GM19455 (cell line): Measurements from ENCODE around the gene NCKAP5L.

Experiments used
- ATAC-seq: cut with Tn5 transposase; IDR thresholded peaks from one replicate; pipeline ENCODE4 v1.9.1; 2021; ENCODE audit not compliant: unreplicated experiment

The NCKAP5L gene

DNA sequence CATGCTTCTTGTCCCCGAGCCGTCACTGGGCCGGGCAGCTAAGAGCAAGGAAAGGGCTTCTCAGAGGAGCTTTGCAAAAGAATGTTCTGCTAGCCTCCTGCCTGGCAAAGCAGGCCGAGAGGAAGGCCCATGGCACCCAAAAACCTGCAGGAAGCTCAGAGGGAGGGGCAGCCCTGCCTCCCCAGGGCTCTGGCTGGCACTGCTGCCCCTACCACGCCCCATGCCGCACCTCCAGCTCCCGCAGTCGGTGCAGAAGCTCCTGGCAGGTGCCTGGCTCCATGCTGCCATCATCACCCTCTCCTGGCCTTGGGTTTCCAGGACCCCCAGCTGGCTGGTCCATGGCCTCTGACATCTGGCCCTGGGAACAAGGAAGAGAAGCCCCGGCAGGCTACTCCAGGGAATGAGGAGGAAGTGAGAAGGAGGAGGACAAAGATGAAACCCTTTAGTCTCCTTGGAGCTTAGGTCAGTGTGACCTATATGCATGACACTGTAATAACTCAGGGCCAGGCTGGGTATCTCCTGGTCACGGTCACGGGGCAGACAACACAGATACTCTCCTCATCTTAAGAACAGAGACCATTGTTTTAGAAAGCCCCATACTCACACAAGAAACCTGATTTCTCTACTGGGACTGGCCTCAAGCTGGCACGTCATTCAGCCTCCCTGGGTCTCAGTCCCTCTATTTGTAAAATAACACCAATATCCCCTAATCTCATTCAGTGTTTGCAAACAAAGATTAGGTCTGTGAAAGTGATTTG is 24.3 kb downstream of the NCKAP5L start:
- ATAC-seq, result no peak

DNA sequence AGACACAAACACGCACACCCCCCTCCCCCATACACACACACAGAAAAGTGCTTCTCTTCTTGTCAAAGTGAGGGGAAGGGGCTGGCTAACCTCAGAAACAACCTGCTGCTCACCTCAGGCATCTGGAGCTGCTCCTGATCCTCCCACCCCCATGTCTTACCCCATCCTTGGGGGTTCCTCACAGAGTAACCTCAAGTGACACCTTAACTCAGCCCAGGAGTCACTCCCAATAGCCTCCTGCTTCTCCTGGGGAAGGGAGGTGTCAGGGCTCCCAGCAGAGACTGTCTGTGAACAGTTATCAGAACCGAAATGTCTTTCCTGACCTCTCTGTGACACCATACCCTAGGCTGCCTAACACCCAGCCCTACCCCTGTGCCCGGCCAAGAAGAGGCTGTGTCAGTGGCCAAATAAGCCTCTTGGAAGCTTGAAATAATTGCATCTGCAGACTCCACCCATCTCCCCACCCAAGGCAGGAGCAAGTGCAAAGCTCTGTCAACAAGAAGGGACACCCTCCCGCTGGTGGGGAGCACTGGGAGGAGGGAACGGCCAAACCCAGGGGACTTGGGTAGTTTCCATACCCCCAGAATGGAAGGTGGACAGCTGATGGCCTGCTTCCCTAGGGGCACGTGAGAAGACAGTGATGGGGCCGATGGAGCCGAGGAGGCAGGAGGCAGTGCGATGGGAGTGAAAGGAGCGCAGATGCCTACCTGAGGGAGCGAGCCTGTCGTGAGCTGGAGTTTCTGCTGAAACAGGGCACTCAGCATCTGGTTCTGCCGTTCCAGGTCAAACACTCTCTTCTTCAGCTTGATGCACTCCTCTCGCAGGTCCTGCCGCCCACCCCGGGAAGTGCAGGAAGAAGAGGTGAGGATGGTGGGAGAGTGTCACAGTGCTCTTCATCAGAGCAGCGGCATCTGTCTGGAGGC is 26.8 kb downstream of the NCKAP5L start:
- no peak for ATAC-seq

DNA sequence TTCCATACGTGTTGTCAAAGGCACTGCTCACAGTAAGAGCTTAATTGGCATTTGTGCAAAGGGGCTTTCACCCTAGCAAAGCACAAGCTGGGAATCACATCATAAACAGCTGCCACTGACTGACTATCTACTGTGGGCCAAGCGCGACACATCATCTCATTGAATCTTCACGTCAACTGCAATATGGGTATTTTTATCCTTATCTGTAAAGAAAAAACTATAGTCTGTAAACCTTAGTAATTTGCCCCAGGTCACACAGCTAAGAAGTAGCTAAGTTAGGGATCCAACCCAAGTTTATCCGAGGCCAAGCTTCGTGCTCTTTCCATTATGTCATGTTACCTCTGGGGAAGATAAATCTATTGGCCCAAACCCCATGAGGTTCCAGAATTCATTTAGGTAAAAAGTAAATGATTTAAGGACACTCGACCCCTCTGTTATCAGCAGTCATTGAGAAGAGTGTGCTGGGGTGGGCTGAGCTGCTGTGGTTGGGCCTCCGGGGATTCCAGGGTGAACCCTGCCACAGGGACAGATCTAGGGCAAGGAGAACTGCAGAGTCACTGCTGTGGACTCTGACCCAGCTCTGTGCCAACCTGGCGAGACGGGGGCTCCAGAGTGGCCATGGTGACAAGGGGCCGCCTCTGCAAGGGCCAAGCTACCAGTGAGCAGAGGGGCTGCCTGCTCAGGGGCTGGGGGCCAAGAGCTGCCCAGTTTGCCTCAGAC is 27.6 kb downstream of the NCKAP5L start:
- no peak for ATAC-seq

DNA sequence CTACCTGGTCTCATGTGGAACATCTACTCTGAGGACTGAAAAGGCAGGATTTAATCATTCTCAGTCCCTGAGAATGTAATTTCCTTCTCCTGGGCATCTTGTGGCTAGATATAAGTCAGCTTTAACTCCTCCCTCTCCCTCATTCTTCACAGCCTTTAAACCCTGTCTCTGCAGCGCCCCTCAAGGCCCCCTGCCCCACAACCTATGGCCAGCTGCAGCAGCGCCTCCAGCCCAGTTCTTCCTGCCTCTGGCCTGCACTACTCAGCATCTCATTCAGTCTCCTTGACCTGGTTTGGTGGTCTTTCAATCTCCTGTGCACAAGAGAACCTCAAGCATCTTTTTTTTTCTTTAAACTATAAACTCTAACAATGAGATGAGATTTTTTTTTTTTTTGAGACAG is 29.3 kb downstream of the NCKAP5L start:
- ATAC-seq, result no peak

DNA sequence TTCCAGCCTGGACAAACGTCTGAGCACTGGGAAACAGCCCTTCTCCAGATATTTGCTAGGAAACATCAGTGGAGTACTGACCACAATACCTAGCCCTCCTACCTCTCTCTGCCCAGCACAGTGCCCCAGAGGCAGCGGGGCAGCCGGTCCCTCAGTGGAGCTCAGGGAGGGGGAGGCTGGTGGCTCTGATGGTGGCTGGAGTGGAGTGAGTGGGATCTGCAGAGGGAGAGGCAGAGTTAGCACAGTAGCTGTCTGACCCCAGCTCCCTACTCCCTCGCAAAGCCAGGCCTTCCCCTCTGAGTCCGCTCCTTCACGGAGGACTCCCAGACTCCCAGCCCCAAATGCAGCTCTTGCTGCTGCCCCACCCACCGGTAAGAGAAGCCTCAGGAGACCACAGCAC is 30.0 kb downstream of the NCKAP5L start:
- ATAC-seq, result no peak

DNA sequence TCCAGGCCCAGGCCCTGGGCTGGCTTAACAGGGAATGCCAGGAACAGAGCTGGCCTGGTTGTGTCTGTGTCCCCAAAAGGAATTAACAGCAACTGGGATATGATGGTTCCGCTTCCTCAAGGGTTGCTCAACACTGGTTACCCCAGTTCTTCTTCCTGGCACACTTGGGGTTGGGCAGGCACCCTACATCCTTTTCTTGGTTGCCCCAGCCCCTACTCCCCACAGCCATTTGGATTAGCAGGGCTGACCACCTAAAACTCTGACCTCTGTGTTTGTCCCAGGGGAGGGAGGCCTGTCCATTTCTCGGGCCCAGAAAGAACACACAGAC is 30.8 kb downstream of the NCKAP5L start:
- ATAC-seq, result no peak

DNA sequence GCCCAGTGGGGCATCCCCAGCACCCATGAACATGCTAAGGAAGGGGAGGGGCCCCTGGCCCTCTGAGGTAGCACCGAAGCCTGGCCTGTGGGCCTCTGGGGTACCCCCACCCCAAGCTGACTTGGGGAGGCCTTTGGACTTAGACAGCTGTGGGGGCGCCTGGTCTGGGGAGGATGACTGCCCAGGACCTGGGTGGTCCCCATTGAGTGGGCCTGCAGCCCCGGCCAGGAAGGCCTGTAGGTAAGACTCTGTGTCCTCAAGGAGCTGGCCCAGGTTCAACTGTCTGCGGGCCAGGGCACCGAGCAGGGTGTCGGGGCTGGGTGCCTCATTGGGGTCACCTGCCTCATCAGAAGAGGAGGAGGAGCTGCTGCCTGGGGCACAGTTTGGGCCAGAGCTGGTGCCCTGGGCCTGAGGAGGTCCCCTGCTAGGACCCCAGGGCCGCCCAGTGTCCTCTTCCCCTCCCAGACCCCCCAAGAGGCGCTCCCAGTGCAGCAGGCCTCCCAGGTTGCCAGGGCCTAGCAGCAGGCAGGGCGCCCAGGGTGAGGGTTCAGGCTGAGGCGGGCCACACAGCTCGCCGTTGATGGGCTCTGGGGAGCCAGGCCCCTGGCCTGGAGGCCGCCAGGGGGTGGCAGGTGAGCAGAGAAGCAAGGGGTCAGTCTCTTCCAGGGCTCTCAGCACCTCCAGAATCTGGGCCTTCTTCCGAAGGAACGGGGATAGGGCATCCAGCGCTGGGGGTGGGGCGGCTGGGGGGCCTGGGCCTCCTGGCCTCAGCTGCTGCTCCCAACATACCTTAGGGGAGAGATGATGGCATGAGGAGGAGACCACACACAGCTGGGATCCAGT is 31.4 kb downstream of the NCKAP5L start:
- no peak for ATAC-seq

DNA sequence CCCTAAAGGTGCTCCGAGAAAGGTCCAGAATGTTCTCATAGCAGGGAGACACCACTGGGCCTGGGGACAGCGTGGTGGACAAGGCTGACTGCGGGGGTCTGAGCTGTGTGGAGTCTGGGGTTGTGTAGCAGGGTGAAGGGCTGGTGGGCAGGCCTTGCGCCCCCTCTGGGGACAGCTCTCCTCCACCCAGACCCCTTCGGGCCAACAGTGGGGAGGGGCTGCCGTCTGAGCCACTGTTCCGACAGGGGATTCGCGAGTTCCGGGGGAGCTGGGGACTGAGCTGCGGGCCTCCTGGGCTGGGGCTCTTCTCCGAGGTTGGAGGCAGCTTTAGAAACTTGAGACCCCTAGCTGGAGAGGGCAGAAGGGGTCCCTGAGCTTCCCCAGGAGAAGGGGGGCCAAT is 32.1 kb downstream of the NCKAP5L start:
- no peak for ATAC-seq

DNA sequence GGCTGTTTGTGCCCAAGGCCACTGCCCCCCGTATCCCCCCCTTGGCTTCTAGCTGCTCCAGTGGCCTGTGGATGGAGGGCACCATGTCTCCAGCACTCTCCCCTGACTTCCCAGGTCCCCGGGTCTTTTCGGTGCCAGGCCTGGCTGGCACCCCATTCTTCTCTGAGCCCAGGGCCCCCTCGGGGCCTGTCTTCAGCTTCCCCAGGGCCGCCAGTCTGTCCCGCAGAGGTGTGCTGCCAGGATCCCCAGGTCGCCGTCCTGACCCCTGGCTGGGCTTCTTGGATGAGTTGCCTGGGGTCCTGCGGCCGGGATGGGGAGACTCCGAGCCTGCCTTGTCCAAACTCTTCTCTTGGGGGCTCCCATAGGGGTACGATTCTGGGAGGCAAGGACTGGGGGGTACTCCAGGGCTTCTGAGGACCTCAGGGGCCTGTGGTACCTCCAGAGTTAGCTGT is 32.5 kb downstream of the NCKAP5L start:
- no peak for ATAC-seq

DNA sequence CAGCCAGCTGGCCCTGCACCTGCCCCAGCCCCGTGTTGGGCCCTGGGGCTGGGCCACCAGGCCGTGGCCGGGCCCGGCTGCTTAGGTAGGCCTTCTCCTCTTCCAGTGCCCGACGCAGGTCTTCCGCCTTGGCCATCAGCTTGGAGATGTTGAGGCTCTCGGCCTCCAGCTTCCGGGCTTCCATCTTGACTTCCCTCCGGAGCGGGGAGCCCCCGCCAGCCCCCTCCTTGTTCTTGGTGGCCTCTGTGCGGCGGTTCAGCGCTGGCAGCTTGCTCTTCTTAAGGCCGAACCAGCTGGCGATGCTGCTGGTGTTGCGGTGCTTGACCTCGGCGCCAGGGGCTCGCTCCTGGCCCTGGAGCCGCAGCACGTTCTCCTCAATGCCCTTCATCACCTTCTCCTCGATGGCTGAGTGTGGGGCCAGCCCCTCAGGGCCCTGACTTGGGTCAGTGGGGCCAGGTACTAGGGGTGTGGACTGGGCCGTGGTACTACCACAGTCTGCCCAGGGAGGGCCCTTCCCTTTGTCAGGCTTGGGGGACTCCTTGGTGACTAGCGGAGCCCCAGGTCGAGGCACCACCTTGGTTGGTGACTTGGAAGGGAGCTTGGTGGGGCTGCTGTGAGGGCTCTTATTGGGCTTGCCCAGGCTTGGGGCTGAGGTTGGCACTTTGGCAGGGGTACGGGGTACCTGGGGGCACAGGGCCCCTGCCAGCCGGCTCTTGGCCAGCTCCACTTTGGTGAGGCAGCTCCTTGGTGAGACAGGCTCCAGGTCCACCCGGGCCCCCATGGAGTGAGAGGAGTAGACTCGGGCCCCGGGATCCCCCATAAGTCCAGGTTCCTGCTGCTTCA is 33.2 kb downstream of the NCKAP5L start:
- ATAC-seq, result no peak

DNA sequence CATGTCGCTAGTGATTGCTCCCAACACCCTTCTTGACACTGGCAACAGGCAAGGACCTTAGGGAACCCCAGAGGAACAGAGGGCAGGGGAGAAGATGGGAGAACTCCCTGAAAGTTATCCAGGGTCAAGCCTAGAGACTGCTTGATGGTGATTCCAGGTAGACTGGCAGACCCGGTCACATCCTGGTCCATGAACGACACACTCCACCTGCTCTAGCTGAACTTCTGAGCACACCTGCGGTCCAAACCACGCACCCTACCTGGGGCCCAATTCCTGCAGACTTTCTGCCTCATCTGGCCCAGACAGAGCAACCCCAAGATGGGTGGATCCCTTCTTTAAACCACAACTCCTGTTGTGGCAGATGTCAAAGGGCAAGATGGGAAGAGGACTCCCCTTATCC is 34.2 kb downstream of the NCKAP5L start:
- ATAC-seq, result no peak

DNA sequence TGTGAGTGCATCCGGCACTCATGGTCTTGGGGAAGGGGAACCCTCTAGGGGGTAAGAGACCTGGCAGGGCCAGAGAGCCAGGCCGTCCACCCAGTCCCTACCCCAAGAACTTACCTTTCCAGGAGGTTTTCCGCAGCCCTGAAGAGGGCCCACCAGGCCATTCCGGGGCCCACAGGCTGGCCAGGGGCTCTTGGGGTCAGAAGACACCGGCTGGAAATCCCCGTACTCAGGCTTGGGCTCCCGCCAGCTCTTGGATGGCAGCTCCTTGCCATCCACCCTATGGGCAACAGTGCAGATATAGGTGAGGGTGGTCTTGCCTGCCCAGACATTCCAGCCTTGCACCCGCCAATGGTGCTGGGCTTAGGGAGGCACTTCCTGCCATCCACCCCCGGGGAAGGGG is 34.6 kb downstream of the NCKAP5L start:
- ATAC-seq, result no peak

DNA sequence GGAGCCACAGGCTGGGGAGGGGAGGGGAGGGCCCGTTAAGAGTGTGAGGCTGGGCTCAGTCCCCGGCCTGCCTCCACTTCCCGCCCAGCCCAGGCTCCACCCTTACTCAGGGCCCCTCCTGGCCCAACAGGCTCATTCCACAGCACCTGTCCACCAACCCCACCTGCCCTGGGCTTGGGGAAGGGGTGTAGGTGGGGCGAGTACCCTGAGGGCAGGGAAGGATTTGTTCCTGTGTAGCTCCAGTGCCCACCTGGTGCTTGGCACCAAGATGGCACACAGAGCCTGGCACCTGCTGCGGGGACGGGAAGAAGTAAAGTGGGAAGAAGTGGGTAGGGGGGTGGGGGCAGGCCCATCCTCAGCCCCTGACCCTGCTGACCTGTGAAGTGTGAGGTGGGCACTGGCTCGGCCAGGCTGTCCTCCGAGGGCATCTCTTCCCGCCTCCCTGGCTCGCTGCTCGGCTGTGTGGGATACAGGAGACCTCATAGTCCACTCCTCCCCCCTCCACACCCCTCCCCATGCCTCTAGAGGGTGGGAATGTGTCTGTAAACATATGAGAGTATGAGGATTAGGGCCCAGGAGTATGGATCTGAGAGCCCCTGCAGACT is 35.1 kb downstream of the NCKAP5L start:
- no peak for ATAC-seq

DNA sequence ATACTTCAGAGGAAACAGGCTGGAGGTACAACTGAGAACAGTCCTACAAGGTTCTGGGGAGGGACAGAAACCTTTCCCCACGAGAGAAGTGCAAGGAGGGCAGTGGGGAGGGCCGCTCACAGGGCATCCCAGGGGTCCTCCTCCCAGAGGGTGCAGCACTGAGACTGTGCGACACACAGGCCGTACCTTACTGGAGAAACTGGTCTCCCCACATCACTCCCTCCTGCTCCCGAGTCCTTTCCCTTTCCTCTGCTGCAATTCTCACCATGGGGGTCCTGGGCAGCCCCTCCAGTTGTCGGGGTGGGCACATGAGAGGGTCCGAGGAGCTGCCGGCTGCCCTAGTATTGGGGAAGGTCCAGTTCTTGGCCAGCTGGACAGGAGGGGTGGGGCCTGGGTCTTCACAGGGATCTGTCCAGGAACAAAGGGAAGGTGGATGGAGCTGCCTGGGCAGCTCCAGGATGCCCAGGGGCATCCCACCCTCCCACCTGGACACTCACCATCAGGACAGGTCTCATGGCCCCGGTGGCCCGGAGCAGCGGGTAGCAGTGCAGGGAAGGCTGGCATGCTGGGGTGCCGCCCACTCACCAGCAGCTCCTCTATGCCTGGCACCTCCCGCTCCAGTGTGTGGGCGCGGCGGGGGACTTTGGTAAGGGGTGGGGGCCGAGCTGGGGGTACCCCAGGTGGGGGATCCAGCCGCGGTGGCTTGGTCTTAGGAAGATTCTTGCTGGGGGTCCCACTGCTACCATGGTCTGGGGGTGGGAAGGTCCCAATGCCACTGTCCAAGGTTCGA is 35.8 kb downstream of the NCKAP5L start:
- no peak for ATAC-seq

DNA sequence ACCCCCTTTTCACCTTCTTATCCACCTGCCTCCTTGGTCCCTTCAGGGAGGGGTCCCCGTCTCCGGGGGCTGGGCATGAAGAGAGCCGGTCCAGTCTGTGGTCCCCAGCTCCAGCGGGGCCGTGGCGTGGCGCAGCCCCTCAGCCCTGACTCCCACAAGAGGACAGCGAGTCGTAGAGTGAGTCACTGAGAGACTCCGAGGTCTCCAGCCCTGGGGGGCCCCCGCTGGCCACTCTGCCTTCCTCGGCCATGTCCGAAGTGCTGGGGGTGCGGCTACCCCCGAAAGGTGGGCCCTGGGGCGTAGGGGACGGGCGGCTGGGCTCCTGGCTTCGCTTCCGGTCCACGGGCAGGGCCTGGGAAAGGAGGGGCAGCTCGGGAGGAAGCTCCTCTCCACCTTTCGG is 36.5 kb downstream of the NCKAP5L start:
- ATAC-seq, result no peak

DNA sequence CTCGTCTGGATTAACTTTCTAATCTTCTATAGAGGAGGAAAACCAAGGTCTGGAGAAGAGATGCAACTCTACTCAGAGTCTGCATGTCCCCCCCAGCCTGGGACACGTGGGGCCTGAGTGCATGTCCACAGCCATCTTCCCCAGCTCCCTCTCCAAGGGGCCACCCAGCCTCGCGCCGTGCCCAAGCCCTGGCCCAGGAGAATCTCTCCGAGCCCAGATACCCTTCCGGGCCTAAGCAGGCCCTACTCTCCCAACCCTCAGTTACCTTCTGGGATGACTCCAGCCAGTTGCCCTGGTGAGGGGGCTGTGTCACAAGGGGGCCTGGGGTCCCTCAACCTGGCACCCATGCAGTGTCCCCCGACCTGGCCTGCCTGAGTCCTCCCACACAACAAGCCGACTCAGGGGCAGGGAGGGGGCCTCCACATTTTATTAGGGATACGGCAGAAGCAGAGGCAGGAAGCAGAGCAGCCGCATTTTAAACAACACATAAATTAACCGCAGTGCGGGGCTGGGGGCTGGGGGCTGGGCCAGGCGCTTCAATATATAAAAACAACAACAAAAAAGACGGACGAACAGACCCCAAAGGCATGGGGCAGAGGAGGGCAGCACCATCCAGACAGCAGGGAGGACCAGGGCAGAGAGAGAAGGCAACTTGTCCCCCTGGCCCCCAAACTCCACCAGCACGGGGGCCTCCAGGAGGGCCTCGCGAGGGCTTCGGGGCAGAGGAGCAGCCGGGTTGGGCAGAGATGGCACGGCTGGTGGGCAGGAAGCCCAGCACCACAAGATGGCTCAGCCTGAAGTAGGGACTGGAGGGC is 37.3 kb downstream of the NCKAP5L start:
- ATAC-seq, result no peak

DNA sequence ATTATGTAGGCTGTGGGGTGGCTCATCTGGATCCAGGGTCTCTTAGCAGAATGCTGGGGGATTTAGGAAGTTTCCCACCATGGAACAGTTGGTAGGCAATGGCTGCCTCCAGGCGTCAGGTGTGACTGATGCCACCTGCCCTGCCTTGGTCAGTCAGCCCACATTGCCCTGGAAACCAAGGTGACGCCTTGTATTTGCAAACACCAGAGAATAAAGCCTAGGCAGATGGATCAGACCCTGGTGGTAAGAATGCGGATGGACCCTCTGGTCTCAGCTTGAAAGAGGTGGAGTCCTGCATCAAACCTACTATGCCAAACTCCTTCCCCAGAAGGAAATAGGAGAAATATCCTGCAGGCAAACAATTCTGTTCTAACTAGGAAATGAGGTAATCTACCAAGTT is 38.2 kb downstream of the NCKAP5L start:
- ATAC-seq, result no peak

DNA sequence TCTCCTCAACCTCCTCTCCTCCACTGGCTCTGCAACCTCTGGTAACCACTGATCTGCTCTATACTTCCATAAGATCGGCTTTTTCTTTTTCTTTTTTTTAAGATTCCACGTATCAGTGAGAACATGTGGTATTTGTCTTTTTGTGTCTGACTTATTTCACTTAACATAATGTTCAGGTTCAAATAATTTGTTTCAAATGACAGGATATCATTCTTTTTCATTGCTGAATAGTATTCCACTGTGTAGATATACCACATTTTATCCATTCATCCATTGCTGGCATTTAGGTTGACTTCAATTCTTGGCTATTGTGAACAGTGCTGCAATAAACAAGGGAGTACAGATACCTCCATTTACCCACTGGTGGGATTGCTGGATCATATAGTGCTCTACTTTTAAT is 40.5 kb downstream of the NCKAP5L start:
- ATAC-seq, result no peak
